Measurements from ENCODE around the gene PTX4.
"Not testable (repeated sequence)": the region's sequence is repeated elsewhere in the genome, so short reads cannot be mapped to it uniquely, and the experiment has no call there.

Gene PTX4

DNA sequence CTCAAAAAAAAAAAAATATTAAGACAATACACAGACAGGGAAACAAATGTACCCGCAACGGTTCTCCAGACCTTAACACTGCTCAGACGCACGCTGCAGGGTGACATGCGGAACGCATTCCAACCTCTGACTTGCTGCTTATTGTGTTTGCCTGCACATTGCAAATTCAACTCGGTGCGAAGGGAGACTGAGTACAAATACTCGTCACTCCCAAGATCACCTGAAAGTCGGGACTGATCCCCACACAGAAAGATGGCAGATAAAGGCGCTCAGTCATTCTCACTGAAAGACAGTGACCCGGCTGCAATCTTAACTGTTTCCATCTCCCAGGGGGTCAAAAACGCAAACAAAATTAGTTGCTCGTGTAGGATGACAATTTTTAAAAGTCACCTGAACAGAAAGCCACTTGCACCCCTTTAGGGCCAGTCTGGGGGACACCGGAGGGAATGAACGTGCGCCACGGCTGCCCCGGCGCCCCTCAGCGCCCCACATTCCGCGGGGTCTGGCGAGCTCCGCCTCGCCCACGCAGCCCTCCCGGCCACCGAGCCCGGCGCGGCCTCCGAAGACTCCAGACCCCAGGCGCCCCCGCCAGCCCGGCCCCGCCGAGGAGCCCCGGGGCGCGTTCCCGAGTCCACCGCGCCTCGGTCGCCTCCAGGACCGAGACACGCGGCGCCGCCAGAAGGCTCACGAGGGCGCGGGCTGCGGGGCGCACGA, 14.5 kb downstream of the PTX4 start:
- Histone ChIP-seq H3K27ac (ENCODE audit: low read length) (no peak overlapping the region), H3K36me3 (ENCODE audit: control insufficient read depth in 1 of 2, insufficient read depth in 2 of 2, low read length in 2 of 2) (no peaks in the 10 kb centered on the region), H3K27me3 (ENCODE audit: low read depth, low read length) (no peaks in the 10 kb centered on the region), H3K4me1 (ENCODE audit: control insufficient read depth in 1 of 2, insufficient read depth in 2 of 2, low read length in 2 of 2) (peaks cover 3 to 42% of the 10 kb centered on the region in 2 donors), H3K4me3 (ENCODE audit: low read depth in 1 of 2, low read length in 2 of 2) (peak overlapping the region; percentile 80 to 91), H3K9me3 (ENCODE audit: control insufficient read depth in 1 of 2, low read length in 2 of 2) (no peaks in the 10 kb centered on the region)

DNA sequence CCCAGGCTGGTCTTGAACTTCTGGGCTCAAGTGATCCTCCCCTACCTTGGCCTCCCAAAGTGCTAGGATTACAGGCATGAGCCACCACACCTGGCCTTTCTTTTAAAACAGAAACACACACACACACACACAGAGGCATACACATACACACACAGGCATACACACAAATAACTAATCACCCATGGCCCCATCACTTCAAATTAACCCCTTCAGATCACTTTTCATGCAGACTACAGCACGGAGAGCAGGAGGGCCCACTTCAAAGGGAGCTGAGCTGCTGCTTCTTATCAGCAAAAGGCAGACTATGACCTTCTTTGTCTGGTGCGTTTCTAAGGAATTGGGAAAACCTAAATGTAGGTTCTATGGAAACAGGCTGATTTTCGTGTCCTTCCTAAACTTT, 15.8 kb downstream of the PTX4 start:
- H3K36me3 ChIP-seq (ENCODE audit: control insufficient read depth in 1 of 2, insufficient read depth in 2 of 2, low read length in 2 of 2) = no peaks in the 10 kb centered on the region
- no peak overlapping the region for H3K27ac ChIP-seq (ENCODE audit: low read length)
- no peak overlapping the region for H3K4me3 ChIP-seq (ENCODE audit: low read depth in 1 of 2, low read length in 2 of 2)
- no peaks in the 10 kb centered on the region for H3K9me3 ChIP-seq (ENCODE audit: control insufficient read depth in 1 of 2, low read length in 2 of 2)
- peaks cover 3 to 42% of the 10 kb centered on the region in 2 donors for H3K4me1 ChIP-seq (ENCODE audit: control insufficient read depth in 1 of 2, insufficient read depth in 2 of 2, low read length in 2 of 2)
- H3K27me3 ChIP-seq (ENCODE audit: low read depth, low read length) = no peaks in the 10 kb centered on the region

DNA sequence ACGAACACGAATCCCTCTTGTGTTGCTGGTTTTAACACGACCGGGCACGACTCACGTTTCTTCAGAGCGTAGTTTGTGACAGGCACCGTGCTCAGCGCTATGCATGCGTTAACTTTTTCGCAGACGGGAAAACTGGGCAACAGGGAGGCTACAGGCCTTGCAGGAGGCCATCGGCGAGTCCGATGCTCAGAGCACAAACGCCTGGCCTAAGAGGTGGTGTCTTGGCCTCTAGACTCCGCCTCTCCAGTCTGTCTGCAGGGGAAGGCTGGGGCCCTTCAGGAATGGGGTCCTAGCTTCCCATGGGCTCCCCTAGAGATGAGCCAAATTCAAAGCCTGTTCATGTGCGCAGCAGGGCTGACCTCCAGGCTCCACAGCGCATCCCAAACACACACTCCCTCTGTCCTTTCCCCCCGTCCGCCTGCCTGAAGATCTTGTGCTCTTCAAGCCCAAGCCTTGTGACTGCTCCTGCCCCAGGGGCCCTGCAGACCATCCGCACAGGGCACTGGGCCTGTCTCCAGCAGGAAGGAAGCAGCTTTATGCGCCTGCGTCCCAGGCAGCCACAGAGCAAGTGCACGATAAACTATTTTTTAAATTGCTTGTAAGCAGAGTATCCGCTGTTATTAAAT, 17.1 kb downstream of the PTX4 start:
- Histone ChIP-seq H3K4me3 (ENCODE audit: low read depth in 1 of 2, low read length in 2 of 2) (no peak overlapping the region), H3K27me3 (ENCODE audit: low read depth, low read length) (no peaks in the 10 kb centered on the region), H3K9me3 (ENCODE audit: control insufficient read depth in 1 of 2, low read length in 2 of 2) (no peaks in the 10 kb centered on the region), H3K4me1 (ENCODE audit: control insufficient read depth in 1 of 2, insufficient read depth in 2 of 2, low read length in 2 of 2) (peaks cover 3 to 42% of the 10 kb centered on the region in 2 donors), H3K27ac (ENCODE audit: low read length) (peak overlapping the region; percentile 39), H3K36me3 (ENCODE audit: control insufficient read depth in 1 of 2, insufficient read depth in 2 of 2, low read length in 2 of 2) (no peaks in the 10 kb centered on the region)

DNA sequence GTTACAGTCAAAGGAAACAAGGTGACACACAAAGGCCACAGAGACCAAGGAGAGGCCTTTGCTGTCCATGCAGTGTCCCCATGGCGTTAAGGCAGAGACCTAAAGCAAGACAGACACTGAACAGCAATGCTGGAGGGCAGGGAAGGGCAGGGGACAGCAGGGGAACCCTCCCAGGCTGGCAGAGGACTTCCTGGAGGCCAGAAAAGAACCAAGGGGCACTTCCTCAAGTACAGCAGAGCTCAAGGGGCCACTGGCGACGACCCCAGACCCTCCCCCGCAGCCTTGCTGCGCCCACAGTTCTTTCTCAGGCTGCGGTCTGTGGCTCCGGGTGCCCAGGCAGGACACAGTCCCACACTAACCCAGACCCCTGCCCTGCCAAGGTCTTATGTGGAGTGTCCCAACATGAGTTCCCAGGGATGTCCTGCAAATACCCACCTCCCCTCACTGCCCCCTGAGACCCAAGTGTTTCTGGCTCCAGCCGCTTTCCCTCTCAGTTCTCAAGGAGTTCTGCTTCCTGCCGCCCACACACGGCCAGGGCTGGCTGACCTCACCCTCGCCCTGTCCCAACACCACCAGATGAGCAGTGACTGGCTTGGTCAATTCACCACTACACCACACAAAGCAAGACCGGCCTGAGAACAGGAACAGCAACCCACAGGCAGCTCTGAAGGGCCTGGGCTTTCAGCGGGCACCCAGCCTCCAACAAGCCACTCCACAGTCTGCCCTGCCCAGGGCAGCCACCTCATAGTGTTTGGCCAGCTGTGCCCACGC, 18.1 kb downstream of the PTX4 start:
- Histone ChIP-seq H3K9me3 (ENCODE audit: control insufficient read depth in 1 of 2, low read length in 2 of 2) (no peaks in the 10 kb centered on the region), H3K36me3 (ENCODE audit: control insufficient read depth in 1 of 2, insufficient read depth in 2 of 2, low read length in 2 of 2) (no peaks in the 10 kb centered on the region), H3K4me3 (ENCODE audit: low read depth in 1 of 2, low read length in 2 of 2) (no peak overlapping the region), H3K4me1 (ENCODE audit: control insufficient read depth in 1 of 2, insufficient read depth in 2 of 2, low read length in 2 of 2) (peaks cover 3 to 39% of the 10 kb centered on the region in 2 donors), H3K27me3 (ENCODE audit: low read depth, low read length) (no peaks in the 10 kb centered on the region), H3K27ac (ENCODE audit: low read length) (peak overlapping the region; percentile 39)

DNA sequence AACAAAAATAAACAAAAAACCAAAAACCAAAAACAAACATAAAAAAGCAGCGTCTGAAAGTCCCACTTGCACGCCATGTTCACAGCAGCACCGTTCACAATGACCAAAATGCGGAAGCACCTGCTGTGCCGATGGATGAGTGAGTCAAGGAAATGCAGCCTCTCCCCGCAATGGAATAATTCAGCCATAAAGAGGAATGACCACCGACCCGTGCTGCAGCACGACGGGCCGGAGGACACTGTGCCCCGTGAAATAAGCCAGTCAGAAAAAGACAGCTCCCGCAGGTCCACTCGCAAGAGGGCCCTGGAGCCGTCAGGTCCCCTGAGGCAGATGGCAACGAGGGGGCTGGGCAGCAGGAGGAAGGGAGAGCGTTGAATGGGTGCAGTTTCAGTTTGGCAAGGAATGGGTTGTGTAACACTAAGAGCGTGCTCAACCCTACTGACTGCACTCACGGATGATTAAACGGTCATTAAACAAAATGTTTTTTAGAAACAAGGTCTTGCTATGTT, 19.0 kb downstream of the PTX4 start:
- Histone ChIP-seq H3K36me3 (ENCODE audit: control insufficient read depth in 1 of 2, insufficient read depth in 2 of 2, low read length in 2 of 2) (peaks cover 0 to under 1% of the 10 kb centered on the region in 2 donors), H3K27me3 (ENCODE audit: low read depth, low read length) (no peaks in the 10 kb centered on the region), H3K9me3 (ENCODE audit: control insufficient read depth in 1 of 2, low read length in 2 of 2) (no peaks in the 10 kb centered on the region), H3K27ac (ENCODE audit: low read length) (no peak overlapping the region), H3K4me3 (ENCODE audit: low read depth in 1 of 2, low read length in 2 of 2) (peak overlapping the region in 1 of 2 donors; percentile 29), H3K4me1 (ENCODE audit: control insufficient read depth in 1 of 2, insufficient read depth in 2 of 2, low read length in 2 of 2) (peaks cover 3 to 37% of the 10 kb centered on the region in 2 donors)

DNA sequence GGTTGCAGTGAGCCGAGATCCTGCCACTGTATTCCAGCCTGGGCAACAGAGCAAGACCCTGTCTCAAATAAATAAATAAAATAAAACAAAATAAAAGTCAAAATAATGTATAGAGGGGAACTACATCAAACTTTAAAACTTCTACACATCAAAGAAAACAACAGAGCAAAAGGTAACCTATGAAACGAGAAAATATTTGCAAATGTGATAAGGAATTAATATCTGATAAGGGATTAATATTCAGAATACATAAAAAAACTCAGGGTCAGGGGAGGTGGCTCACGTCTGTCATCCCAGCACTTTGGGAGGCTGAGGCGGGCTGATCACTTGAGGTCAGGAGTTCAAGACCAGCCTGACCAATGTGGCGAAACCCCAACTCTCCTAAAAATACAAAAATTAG, 19.6 kb downstream of the PTX4 start:
- H3K36me3 ChIP-seq (ENCODE audit: control insufficient read depth in 1 of 2, insufficient read depth in 2 of 2, low read length in 2 of 2); H3K9me3 ChIP-seq (ENCODE audit: control insufficient read depth in 1 of 2, low read length in 2 of 2); H3K4me3 ChIP-seq (ENCODE audit: low read depth in 1 of 2, low read length in 2 of 2); H3K27me3 ChIP-seq (ENCODE audit: low read depth, low read length); H3K27ac ChIP-seq (ENCODE audit: low read length): not testable (repeated sequence)
- H3K4me1 ChIP-seq (ENCODE audit: control insufficient read depth in 1 of 2, insufficient read depth in 2 of 2, low read length in 2 of 2) = peaks cover 3 to 34% of the 10 kb centered on the region in 2 donors

DNA sequence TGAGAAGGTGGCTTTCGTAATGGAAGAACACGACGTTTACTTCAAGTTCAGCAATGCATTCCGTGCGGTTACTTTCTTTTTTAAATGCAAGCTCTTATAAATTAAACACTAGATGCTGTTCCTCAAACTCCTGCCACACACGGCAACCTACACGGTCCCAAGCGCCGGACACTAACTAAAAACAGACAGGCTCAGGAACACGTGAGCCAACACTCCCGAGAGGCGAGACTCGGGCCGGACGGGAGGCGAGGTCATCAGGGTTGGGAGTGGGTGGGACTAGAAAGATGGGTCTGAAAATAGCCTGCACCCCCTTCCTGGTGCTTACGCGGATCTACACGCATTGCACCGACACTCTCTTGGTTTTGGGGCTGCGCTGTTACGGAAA, 20.3 kb downstream of the PTX4 start:
- Histone ChIP-seq H3K4me3 (ENCODE audit: low read depth in 1 of 2, low read length in 2 of 2) (no peak overlapping the region), H3K4me1 (ENCODE audit: control insufficient read depth in 1 of 2, insufficient read depth in 2 of 2, low read length in 2 of 2) (peaks cover 3 to 27% of the 10 kb centered on the region in 2 donors)

DNA sequence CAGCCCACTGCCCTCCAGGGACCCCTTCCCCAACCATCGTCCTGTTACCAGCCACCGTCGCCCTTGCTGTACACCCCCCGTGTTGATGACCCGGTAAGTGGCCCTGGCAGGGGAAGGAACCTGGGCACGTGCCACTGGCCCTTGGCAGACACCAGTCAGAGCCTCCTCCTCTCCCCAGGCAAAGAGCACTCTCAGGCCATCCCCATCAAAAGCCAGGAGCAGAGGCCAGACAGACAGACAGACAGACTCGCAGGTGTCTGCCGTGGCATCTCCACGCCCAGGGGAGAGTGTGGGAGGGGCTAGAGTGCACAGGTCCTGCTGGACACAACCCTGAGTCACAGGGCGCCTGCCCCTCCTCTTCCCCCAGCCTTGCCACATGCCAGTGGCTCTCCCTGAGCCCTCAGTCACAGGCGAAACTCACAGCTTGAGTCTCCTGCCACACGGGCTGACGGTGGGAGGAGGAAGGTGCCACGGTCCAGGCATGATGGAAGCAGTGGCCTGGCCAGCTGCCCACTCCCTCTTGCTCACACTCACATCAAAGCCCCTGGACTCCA, 21.7 kb downstream of the PTX4 start:
- Histone ChIP-seq H3K4me3 (ENCODE audit: low read depth in 1 of 2, low read length in 2 of 2) (no peak overlapping the region), H3K9me3 (ENCODE audit: control insufficient read depth in 1 of 2, low read length in 2 of 2) (no peaks in the 10 kb centered on the region)

More for the DNA sequence above, 20.3 kb downstream of the PTX4 start:
- H3K9me3 ChIP-seq (ENCODE audit: control insufficient read depth in 1 of 2, low read length in 2 of 2) = no peaks in the 10 kb centered on the region
- H3K27ac ChIP-seq (ENCODE audit: low read length) = no peak overlapping the region
- no peaks in the 10 kb centered on the region for H3K27me3 ChIP-seq (ENCODE audit: low read depth, low read length)
- H3K36me3 ChIP-seq (ENCODE audit: control insufficient read depth in 1 of 2, insufficient read depth in 2 of 2, low read length in 2 of 2) = peaks cover 0 to 9% of the 10 kb centered on the region in 2 donors

DNA sequence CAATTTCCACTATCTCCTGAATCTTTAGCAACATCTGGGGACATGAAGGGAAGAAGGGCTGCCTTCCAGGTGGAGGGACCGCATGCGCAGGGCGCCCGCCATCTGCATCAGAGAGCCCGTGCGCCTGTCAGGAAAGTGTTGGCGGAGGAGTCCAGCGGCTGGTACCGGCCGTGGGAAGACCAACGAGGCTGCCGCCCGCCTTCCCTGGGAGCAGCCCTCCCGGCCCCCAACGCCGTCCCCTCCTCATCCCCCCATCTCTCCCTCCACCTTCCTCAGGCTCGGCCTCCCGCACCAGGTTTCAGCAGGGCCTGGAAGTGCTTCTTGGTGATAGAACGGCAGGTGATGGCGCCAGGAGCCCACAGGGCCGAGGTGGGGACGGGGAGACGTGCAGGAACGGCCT, 22.7 kb downstream of the PTX4 start:
- H3K4me1 ChIP-seq (ENCODE audit: control insufficient read depth in 1 of 2, insufficient read depth in 2 of 2, low read length in 2 of 2) = peaks cover 0 to 10% of the 10 kb centered on the region in 2 donors
- H3K36me3 ChIP-seq (ENCODE audit: control insufficient read depth in 1 of 2, insufficient read depth in 2 of 2, low read length in 2 of 2) = peaks cover 0 to 20% of the 10 kb centered on the region in 2 donors
- H3K27ac ChIP-seq (ENCODE audit: low read length) = no peak overlapping the region
- H3K4me3 ChIP-seq (ENCODE audit: low read depth in 1 of 2, low read length in 2 of 2) = no peak overlapping the region
- no peaks in the 10 kb centered on the region for H3K27me3 ChIP-seq (ENCODE audit: low read depth, low read length)
- H3K9me3 ChIP-seq (ENCODE audit: control insufficient read depth in 1 of 2, low read length in 2 of 2) = no peaks in the 10 kb centered on the region

More for the DNA sequence above, 21.7 kb downstream of the PTX4 start:
- Histone ChIP-seq H3K4me1 (ENCODE audit: control insufficient read depth in 1 of 2, insufficient read depth in 2 of 2, low read length in 2 of 2) (peaks cover 0 to 20% of the 10 kb centered on the region in 2 donors), H3K27ac (ENCODE audit: low read length) (no peak overlapping the region), H3K36me3 (ENCODE audit: control insufficient read depth in 1 of 2, insufficient read depth in 2 of 2, low read length in 2 of 2) (peaks cover 0 to 16% of the 10 kb centered on the region in 2 donors), H3K27me3 (ENCODE audit: low read depth, low read length) (no peaks in the 10 kb centered on the region)

DNA sequence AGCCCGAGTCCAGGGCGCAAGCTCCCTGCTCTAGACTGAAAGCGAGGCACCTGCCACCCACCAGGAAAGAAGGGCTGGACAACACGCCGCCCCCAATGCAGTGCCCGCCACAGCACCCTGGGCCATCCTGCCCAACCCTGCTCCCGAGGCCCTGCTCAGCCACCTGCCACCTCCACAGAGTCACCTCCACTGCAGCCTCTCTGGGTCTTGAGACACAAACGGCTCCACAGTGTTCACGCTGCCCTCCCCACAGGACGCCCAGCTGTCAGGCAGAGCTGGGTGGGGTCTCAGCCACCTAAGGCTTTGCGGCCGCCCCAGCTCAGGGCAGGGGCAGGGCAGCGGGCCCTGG, 23.2 kb downstream of the PTX4 start:
- no peaks in the 10 kb centered on the region for H3K9me3 ChIP-seq (ENCODE audit: control insufficient read depth in 1 of 2, low read length in 2 of 2)
- no peak overlapping the region for H3K27ac ChIP-seq (ENCODE audit: low read length)
- H3K27me3 ChIP-seq (ENCODE audit: low read depth, low read length) = no peaks in the 10 kb centered on the region
- H3K4me3 ChIP-seq (ENCODE audit: low read depth in 1 of 2, low read length in 2 of 2) = no peak overlapping the region
- H3K4me1 ChIP-seq (ENCODE audit: control insufficient read depth in 1 of 2, insufficient read depth in 2 of 2, low read length in 2 of 2) = peaks cover 0 to 9% of the 10 kb centered on the region in 2 donors
- H3K36me3 ChIP-seq (ENCODE audit: control insufficient read depth in 1 of 2, insufficient read depth in 2 of 2, low read length in 2 of 2) = peaks cover 0 to 25% of the 10 kb centered on the region in 2 donors
